VCaP (cell line): ENCODE measurements around the gene KIF21A.

Experiments
- H3K27ac ChIP-seq: fragments of 450-650 bp; 2 replicates; pipeline ENCODE4 v1.5.1; 2017
- CTCF ChIP-seq: fragments of 450-650 bp; conservative IDR thresholded peaks from 2 replicates; pipeline ENCODE4 v1.5.1; 2017; ENCODE audit warnings: mild to moderate bottlenecking, moderate library complexity

The KIF21A gene

GRCh38 chr12:39412210-39412609, 30.7 kb downstream of the KIF21A start:
- TF ChIP-seq CTCF, result no peak
- no peak overlapping the region for H3K27ac ChIP-seq

- H3K27ac ChIP-seq, result no peak overlapping the region
- TF ChIP-seq CTCF, result no peak
Measured at GRCh38 chr12:39406262-39406661, 36.7 kb downstream of the KIF21A start.

DNA sequence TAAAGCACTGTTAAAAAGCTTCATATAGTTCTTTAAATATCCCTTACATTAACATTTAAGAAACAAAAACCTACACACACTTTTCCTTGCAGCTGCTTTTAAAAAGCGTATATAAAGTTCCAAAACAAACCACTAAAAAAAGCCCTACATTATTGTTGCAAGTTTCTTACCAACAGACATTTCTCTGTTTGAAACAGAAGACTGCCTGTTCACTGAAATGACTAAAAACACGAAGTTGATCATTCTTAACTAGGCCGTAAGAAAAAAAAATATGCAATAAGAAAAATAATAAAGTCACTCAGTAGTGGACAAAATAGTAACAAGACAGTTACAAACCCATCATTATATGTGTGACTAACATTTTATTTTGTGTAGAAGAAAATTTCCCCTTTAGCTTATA, 37.3 kb downstream of the KIF21A start:
- TF ChIP-seq CTCF, result no peak
- H3K27ac ChIP-seq, result no peak overlapping the region

DNA sequence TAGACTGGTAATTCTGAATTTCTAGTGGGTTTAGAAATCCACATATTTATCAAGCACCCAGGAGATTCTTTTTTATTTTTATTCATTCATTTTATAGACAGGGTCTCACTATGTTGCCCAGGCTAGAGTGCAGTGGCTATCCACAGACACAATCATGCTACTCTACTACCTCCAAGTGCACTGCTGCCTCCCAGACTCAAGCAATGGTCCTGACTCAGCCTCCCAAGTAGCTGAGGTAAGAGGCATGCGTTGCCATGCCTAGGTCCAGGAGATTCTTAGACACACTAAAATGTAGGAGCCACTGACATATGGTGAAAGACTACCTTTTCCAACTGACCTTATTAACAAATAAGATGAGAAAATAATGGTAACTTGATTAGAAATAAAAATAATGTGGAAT, 38.9 kb downstream of the KIF21A start:
- TF ChIP-seq CTCF, result no peak
- no peak overlapping the region for H3K27ac ChIP-seq

- TF ChIP-seq CTCF, result no peak
- no peak overlapping the region for H3K27ac ChIP-seq
Measured at GRCh38 chr12:39403376-39403775, 39.5 kb downstream of the KIF21A start.

- H3K27ac ChIP-seq, result no peak overlapping the region
- no peak for TF ChIP-seq CTCF
Measured at GRCh38 chr12:39402922-39403321, 40.0 kb downstream of the KIF21A start.

GRCh38 chr12:39401459-39401858, 41.5 kb downstream of the KIF21A start:
- no peak for TF ChIP-seq CTCF
- H3K27ac ChIP-seq, result no peak overlapping the region

DNA sequence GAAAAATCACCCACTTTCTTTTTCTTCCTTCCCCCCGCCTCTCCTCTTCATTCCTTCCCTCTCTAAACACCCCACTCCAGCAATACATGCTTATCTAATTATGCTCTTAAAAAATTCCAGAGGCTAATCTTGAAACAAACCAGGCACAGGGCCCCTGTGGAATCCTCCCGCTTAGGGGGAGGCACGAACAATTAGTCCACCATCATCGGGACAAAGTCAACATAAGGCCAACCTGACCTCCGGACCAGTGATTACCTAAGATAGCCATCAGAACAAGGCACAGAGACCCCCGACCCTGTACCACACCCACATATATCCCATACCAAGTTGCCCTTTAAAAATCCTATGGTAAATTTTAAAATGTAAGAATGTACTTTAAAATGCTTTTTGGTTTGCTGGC, 47.1 kb downstream of the KIF21A start:
- no peak for TF ChIP-seq CTCF
- H3K27ac ChIP-seq, result no peak overlapping the region
